ENCODE data around the gene SIRPD. TPM values are rescaled to one million over a fixed set of nuclear protein-coding genes. Genes with fewer than 3 reads are reported as not detected.

The SIRPD gene
- polyA plus RNA-seq, 1 donor (not counting 4 experiments of a cell fraction or from before 2014, with no cell fraction given), result not detected

DNA sequence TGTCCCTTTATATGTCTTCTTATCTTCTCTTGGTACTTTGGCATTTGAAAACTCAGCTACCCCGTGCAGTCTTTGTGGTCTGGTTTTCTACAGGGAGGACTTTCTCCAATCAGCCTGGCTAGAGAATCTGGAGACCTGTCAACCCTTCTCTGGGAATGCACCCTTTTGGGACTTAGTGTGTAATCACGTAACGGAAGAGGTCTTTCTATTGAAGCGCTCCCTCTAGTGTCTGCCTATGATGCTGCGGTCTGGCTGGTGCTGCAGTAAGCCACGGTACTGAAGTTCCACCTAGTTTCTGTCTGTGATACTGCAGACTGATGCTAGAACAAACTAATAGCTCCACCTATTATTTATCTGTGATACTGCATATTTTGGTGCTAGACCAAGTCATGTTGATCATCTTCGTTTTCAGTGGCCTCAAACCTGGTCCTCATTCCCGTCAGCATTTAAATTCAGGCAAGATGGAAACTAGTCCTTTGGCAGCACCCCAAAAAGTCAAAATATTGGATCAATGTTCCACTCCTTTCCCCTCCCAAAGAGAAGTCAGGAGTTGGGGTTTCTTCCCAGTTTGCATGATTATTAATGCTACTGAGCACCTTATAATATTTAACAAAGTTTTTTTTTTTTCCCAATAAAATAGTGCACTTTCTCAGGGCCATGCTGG lies 53.8 kb downstream of the SIRPD start:
- Histone ChIP-seq H2AFZ (ENCODE audit: control insufficient read depth, low read length) (no peak overlapping the region), H3K27ac (ENCODE audit: control insufficient read depth, insufficient read depth, low read length) (no peak overlapping the region), H3K4me3 (ENCODE audit: control insufficient read depth in 2 of 3, extremely low read depth in 1 of 3, insufficient read depth in 2 of 3, low read depth in 1 of 3, low read length in 3 of 3) (no peak overlapping the region), H3K9ac (ENCODE audit: control insufficient read depth, extremely low read depth, insufficient read depth, low read length) (no peak overlapping the region), H4K20me1 (ENCODE audit: control insufficient read depth, extremely low read depth, insufficient read depth, low read length) (no peaks in the 10 kb centered on the region), H3K36me3 (ENCODE audit: control insufficient read depth in 2 of 2, extremely low read depth in 1 of 2, insufficient read depth in 2 of 2, low read length in 2 of 2) (no peaks in the 10 kb centered on the region), H3K27me3 (ENCODE audit: control insufficient read depth, extremely low read depth, insufficient read depth, low read length) (no peaks in the 10 kb centered on the region), H3K9me1 (ENCODE audit: control insufficient read depth, extremely low read depth, insufficient read depth, low read length) (no peaks in the 10 kb centered on the region), H3K4me2 (ENCODE audit: control insufficient read depth, extremely low read depth, insufficient read depth, low read depth, low read length) (no peak overlapping the region), H3K79me2 (ENCODE audit: control insufficient read depth, insufficient read depth, low read length) (no peaks in the 10 kb centered on the region), H3K9me3 (ENCODE audit: control insufficient read depth, low read depth, low read length) (peaks cover 2% of the 10 kb centered on the region), H3K4me1 (ENCODE audit: control insufficient read depth, extremely low read depth, insufficient read depth, low read length) (peaks cover 64% of the 10 kb centered on the region)
- DNase-seq (ENCODE audit: low read depth, low spot score) (peak; percentile 90), FAIRE-seq (peak; percentile 99)
- TF ChIP-seq, protein P1, sequence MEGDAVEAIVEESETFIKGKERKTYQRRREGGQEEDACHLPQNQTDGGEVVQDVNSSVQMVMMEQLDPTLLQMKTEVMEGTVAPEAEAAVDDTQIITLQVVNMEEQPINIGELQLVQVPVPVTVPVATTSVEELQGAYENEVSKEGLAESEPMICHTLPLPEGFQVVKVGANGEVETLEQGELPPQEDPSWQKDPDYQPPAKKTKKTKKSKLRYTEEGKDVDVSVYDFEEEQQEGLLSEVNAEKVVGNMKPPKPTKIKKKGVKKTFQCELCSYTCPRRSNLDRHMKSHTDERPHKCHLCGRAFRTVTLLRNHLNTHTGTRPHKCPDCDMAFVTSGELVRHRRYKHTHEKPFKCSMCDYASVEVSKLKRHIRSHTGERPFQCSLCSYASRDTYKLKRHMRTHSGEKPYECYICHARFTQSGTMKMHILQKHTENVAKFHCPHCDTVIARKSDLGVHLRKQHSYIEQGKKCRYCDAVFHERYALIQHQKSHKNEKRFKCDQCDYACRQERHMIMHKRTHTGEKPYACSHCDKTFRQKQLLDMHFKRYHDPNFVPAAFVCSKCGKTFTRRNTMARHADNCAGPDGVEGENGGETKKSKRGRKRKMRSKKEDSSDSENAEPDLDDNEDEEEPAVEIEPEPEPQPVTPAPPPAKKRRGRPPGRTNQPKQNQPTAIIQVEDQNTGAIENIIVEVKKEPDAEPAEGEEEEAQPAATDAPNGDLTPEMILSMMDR (optimal IDR thresholded peaks at IDR 0.05 in 1 of 3, IDR thresholded peaks at IDR 0.05 in 1 of 3, conservative IDR thresholded peaks at IDR 0.05 in 1 of 3; ENCODE audit: extremely low read depth in 1 of 3, insufficient read depth in 2 of 3, low read length in 3 of 3), result peak; percentile 99 to 100 (median 100)
- TF ChIP-seq EZH2 (IDR thresholded peaks at IDR 0.05; ENCODE audit: low read length), result no peak
- dilution Hi-C loops (cut with MboI; ENCODE audit: extremely low pct_ligation_motif_present, low sequenced_read_pairs), result no loop called here

DNA sequence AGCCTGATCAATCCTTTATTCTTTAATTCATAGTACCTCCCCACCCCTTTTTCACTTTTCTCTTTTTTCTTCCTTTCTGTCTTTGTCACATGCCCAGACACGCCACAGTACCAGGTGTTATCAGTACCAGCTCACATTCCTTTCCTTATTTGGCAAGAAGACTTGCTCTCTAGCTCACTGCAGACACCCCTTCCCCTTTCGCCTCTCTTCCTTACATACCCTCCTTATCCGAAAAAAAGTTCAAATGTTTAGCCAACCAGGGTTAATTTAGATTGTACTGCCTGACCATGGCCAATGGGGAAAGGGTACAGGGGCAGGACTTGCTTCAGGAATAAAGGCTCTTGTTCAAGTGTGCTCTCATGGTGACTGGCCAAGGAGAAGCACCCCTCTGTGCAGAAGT lies 57.0 kb downstream of the SIRPD start:
- H2AFZ ChIP-seq (ENCODE audit: control insufficient read depth, low read length), result no peak overlapping the region
- H3K4me2 ChIP-seq (ENCODE audit: control insufficient read depth, extremely low read depth, insufficient read depth, low read depth, low read length), result peak overlapping the region; percentile 86
- FAIRE-seq, result no peak
- peaks cover 48% of the 10 kb centered on the region for H3K4me1 ChIP-seq (ENCODE audit: control insufficient read depth, extremely low read depth, insufficient read depth, low read length)
- no peaks in the 10 kb centered on the region for H3K27me3 ChIP-seq (ENCODE audit: control insufficient read depth, extremely low read depth, insufficient read depth, low read length)
- H3K27ac ChIP-seq (ENCODE audit: control insufficient read depth, insufficient read depth, low read length), result peak overlapping the region; percentile 99
- H3K9me3 ChIP-seq (ENCODE audit: control insufficient read depth, low read depth, low read length), result peaks cover 2% of the 10 kb centered on the region
- peak overlapping the region in 2 of 3 experiments; percentile 31 to 49 for H3K4me3 ChIP-seq (ENCODE audit: control insufficient read depth in 2 of 3, extremely low read depth in 1 of 3, insufficient read depth in 2 of 3, low read depth in 1 of 3, low read length in 3 of 3)
- DNase-seq (ENCODE audit: low read depth, low spot score), result no peak
- TF ChIP-seq, protein P1 (optimal IDR thresholded peaks at IDR 0.05 in 1 of 3, IDR thresholded peaks at IDR 0.05 in 1 of 3, conservative IDR thresholded peaks at IDR 0.05 in 1 of 3; ENCODE audit: extremely low read depth in 1 of 3, insufficient read depth in 2 of 3, low read length in 3 of 3), result no peak
- dilution Hi-C loops (cut with MboI; ENCODE audit: extremely low pct_ligation_motif_present, low sequenced_read_pairs), result no loop called here
- H3K9me1 ChIP-seq (ENCODE audit: control insufficient read depth, extremely low read depth, insufficient read depth, low read length), result no peaks in the 10 kb centered on the region
- H3K9ac ChIP-seq (ENCODE audit: control insufficient read depth, extremely low read depth, insufficient read depth, low read length), result peak overlapping the region; percentile 78
- H3K36me3 ChIP-seq (ENCODE audit: control insufficient read depth in 2 of 2, extremely low read depth in 1 of 2, insufficient read depth in 2 of 2, low read length in 2 of 2), result no peaks in the 10 kb centered on the region
- no peaks in the 10 kb centered on the region for H4K20me1 ChIP-seq (ENCODE audit: control insufficient read depth, extremely low read depth, insufficient read depth, low read length)
- H3K79me2 ChIP-seq (ENCODE audit: control insufficient read depth, insufficient read depth, low read length), result no peaks in the 10 kb centered on the region
